Measurements from ENCODE around the gene CPLX1.

- TF ChIP-seq CTCF (IDR thresholded peaks at IDR 0.05 in 2 of 3, conservative IDR thresholded peaks at IDR 0.05 in 1 of 3; ENCODE audit: borderline replicate concordance in 1 of 3, insufficient read depth in 1 of 3, low read depth in 2 of 3, low read length in 2 of 3) (no peak), ZBTB33 (IDR thresholded peaks at IDR 0.05; ENCODE audit: extremely low read depth, insufficient replicate concordance, low read length) (no peak), SP1 (IDR thresholded peaks at IDR 0.05; ENCODE audit: low read depth) (no peak), FOSL1 (IDR thresholded peaks at IDR 0.05; ENCODE audit: low read depth) (no peak), YY1 (IDR thresholded peaks at IDR 0.05; ENCODE audit: extremely low read depth, insufficient replicate concordance, low read depth, low read length) (no peak), EZH2 (IDR thresholded peaks at IDR 0.05) (no peak), POLR2A (IDR thresholded peaks at IDR 0.05; ENCODE audit: borderline replicate concordance, extremely low read depth, insufficient read depth, insufficient read length) (no peak), MAX (IDR thresholded peaks at IDR 0.05) (no peak)
These were observed 75.9 kb downstream of the CPLX1 start for GRCh38 chr4:749698-750666.
